Limb (tissue), 2 donors: ENCODE measurements around the gene TAS2R41.
A peak's percentile ranks its signal among the peaks of the same experiment; 100 is the strongest.

Source experiments
- DNase-seq, 2 donors: peaks; one replicate each; pipeline ENCODE4 v3.0.0-alpha.2; 2016; ENCODE audit errors: extremely low spot score in 2 of 2

TAS2R41 gene

GRCh38 chr7:143492799-143493739 is 15.4 kb downstream of the TAS2R41 start:
- no peak for DNase-seq

GRCh38 chr7:143493751-143494150 is 16.1 kb downstream of the TAS2R41 start:
- DNase-seq = no peak

GRCh38 chr7:143494622-143495021 is 16.9 kb downstream of the TAS2R41 start:
- DNase-seq = no peak

GRCh38 chr7:143495851-143496250 is 18.2 kb downstream of the TAS2R41 start:
- no peak for DNase-seq

GRCh38 chr7:143496263-143496662 is 18.6 kb downstream of the TAS2R41 start:
- DNase-seq = no peak

- DNase-seq = no peak
Observed at GRCh38 chr7:143497008-143497795, 19.5 kb downstream of the TAS2R41 start.

- DNase-seq = peak in 1 of 2 donors; percentile 36
Observed at GRCh38 chr7:143499246-143499645, 21.6 kb downstream of the TAS2R41 start.

GRCh38 chr7:143499743-143500348 is 22.2 kb downstream of the TAS2R41 start:
- no peak for DNase-seq

GRCh38 chr7:143503261-143503660 is 25.6 kb downstream of the TAS2R41 start:
- DNase-seq = no peak

GRCh38 chr7:143504215-143504936 is 26.7 kb downstream of the TAS2R41 start:
- DNase-seq = no peak

GRCh38 chr7:143504937-143505297 is 27.2 kb downstream of the TAS2R41 start:
- no peak for DNase-seq

- no peak for DNase-seq
Observed at GRCh38 chr7:143505838-143506237, 28.2 kb downstream of the TAS2R41 start.

- no peak for DNase-seq
Observed at GRCh38 chr7:143507094-143507518, 29.4 kb downstream of the TAS2R41 start.

- DNase-seq = no peak
Observed at GRCh38 chr7:143507534-143508055, 29.9 kb downstream of the TAS2R41 start.

- DNase-seq = peak in 1 of 2 donors; percentile 36
Observed at GRCh38 chr7:143510854-143511592, 33.4 kb downstream of the TAS2R41 start.

- no peak for DNase-seq
Observed at GRCh38 chr7:143511593-143512047, 33.9 kb downstream of the TAS2R41 start.

- DNase-seq = no peak
Observed at GRCh38 chr7:143512488-143513340, 35.0 kb downstream of the TAS2R41 start.

- no peak for DNase-seq
Observed at GRCh38 chr7:143514487-143514886, 36.8 kb downstream of the TAS2R41 start.

- DNase-seq = no peak
Observed at GRCh38 chr7:143514995-143515735, 37.5 kb downstream of the TAS2R41 start.
